T-helper 2 cell treated with Interferon-gamma antibody and Interleukin-4, amounts not matched to agents 100 ng/mL and 5 ng/mL, for 36 hours (primary cell): ENCODE results near the gene NSUN7. TPM values are rescaled to one million over a fixed set of nuclear protein-coding genes. Genes with fewer than 3 reads are reported as not detected.
"Not testable (repeated sequence)": the region's sequence is repeated elsewhere in the genome, so short reads cannot be mapped to it uniquely, and the experiment has no call there.

Source experiments
- intact Hi-C: fragments of 100-400 bp; cut with micrococcal nuclease; formaldehyde crosslinking; loops from one replicate; pipeline ENCODE4 v1.15.1; 2023
- total RNA-seq: library from RNA; stranded (reverse); gene quantifications from 2 replicates; pipeline ENCODE4 v1.2.3, GENCODE V29; 2022

The NSUN7 gene
- total RNA-seq, 1 donor from 2014 or later, result not detected

DNA sequence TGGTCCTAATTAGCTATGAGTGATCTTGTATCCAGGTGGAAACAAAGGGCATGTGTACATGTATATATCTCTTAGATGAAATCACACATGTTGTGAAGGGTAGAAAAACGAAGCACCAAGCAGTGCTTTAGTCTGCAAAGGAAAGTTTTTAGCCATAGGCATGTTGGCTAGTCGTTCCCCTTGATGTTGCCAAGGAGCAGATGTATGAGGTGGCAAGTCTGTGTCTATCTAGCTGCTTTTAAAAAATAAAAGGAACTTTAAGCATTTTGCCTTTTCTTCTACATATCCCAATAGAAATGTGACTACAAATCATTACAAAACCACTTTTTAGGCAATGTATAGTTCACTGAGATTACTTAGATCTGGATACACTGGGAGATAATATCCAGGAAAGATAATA lies 63.1 kb downstream of the NSUN7 start:
- intact Hi-C loops, result no loop called here

GRCh38 chr4:40817157-40817556 lies 67.4 kb downstream of the NSUN7 start:
- intact Hi-C loops, result not testable (repeated sequence)

- intact Hi-C loops, result no loop called here
Observed at GRCh38 chr4:40820101-40820500, 70.3 kb downstream of the NSUN7 start.

GRCh38 chr4:40822420-40823166 lies 72.8 kb downstream of the NSUN7 start:
- intact Hi-C loops, result no loop called here

- intact Hi-C loops, result no loop called here
Observed at GRCh38 chr4:40825014-40825838, 75.5 kb downstream of the NSUN7 start.

DNA sequence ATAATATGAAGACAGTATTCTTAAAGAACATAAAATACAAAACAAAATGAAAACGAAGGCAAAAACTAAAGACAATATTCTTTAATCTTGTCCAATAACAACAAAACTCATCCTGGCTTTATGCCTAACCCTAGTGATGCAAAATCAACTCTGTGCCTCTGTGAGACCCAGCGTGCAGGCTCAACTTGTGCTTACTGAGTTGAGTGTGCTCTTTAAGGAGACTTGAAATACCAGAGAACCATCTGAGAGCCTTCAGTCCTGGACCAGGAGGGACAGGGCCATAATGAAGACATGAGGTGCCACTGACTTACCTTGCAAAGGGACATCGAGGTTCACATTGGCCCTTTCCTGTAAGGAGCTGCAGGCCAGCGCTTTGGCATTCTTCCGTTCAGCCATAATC lies 77.1 kb downstream of the NSUN7 start:
- intact Hi-C loops, result no loop called here

- intact Hi-C loops, result no loop called here
Observed at GRCh38 chr4:40827758-40828157, 78.0 kb downstream of the NSUN7 start.

DNA sequence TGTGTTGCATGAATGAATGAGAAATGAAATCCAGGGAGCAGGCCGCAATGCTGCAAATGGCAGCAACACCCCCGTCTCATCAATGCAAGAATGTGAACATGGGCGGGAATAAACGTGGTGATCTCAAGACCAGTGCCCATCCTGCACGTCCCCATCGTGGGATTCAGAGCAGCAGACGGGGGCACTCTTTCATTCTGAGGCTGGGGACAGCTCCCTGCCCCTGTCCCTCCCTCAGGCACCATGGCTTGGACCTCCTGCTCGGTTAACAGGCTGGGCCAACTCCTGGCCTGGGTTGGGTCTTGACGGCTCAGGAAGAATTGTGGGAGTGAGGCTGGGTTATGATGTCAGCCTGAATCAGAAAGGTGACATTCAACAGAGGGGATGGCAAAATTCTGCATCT lies 78.9 kb downstream of the NSUN7 start:
- intact Hi-C loops, result no loop called here

GRCh38 chr4:40829586-40829985 lies 79.8 kb downstream of the NSUN7 start:
- intact Hi-C loops, result no loop called here

- intact Hi-C loops, result no loop called here
Observed at GRCh38 chr4:40831146-40831907, 81.6 kb downstream of the NSUN7 start.

DNA sequence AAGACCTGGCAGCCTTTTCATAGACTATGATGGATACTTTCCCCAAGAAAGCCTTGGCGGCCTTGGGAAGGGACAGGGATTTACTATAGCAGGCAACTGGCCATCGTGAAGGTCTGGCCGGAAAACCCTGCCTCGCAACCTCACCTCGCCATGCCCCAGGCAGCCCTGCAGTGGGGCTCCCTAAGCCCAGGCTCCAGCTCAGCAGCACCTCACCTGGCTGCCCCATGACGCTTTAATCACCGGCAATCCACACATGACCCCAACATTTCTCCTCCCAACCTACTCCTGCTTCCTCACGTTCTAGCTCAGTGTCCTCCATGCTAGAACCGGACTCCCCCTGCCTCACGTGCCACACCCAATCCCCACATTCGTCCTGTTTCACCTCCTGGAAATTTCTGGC lies 82.4 kb downstream of the NSUN7 start:
- intact Hi-C loops, result no loop called here

- intact Hi-C loops, result no loop called here
Observed at GRCh38 chr4:40833212-40833611, 83.5 kb downstream of the NSUN7 start.

DNA sequence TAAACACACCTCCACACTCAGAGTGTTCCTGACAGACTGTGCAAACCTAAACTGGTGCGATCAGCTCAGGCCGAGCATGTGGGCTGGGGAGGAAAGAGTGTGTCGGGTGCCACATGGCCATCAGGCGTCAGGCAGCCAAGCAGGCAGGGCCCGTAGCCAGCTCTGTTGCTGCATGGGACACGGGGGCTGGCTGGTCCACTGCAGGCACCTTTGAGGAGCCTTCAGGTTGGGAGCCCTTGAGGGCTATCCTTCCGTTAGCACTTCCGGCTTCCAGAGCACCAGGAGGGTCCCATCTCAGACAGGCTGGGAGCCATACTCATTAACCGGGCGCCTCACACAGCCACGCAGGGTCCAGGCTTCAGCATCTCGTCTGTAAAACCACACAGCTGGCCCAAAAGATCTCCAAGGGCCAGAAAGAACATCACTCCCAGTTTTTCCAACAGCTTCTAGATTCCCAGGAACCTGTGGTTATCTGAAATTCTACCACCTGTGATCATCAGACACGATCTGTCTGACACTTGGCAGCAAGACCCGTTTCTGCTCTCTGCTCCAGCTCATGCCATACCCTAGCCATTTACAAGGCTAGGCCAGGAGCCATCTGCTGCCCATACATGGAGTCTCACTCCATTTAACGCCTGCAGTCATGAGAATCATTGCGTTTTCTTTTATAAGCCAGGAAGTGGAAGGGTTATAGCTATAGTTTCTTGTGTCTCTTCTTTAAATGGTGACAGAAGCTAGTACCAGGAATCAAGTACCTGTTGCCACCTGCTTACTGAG lies 87.5 kb downstream of the NSUN7 start:
- intact Hi-C loops, result no loop called here

- intact Hi-C loops, result no loop called here
Observed at GRCh38 chr4:40838742-40839141, 89.0 kb downstream of the NSUN7 start.

- intact Hi-C loops, result no loop called here
Observed at GRCh38 chr4:40840255-40840984, 90.7 kb downstream of the NSUN7 start.

GRCh38 chr4:40840985-40841571 lies 91.3 kb downstream of the NSUN7 start:
- intact Hi-C loops, result no loop called here

DNA sequence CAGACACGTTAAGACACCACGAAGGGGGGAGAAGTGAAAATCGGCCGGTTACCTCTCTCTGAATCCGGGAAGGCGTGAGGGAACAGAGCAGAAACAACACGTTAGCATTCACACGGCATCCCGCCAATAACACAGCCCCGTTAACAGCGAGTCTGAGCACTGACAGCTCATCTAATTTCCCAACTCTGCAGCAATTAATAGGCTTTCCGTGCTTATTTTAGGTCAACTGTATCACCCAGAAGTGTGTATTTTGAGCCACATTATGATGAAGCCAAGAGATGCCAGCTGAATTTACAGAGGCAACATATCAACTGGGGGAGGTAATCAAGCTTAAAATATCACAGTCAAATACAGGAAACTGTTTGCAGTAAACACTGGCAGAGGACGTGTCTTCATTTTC lies 92.6 kb downstream of the NSUN7 start:
- intact Hi-C loops, result no loop called here

GRCh38 chr4:40842725-40843423 lies 93.1 kb downstream of the NSUN7 start:
- intact Hi-C loops, result loop anchor here (1.0 kb wide), 1 partner anchor 106 kb away; no protein-coding TSS in a partner anchor

DNA sequence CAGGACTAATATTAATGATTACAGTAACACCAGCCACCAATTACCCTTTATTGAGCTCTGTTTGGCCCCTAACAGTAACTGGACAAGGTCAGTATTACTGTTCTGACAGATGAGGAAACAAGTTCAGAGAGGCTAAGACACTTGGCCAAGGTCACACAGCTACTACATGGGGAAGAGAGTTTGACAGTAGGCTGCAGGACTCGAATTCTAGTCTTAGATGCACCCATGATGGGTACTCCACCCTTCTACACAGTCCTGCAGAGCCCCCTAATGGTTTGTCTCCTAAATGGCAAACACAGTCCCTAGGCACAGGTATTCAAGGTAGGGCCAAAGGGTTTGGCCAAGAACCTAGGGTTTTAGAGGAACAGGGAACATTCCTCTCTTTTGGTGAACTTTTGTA lies 93.9 kb downstream of the NSUN7 start:
- intact Hi-C loops, result loop anchor here (1.0 kb wide), 1 partner anchor 106 kb away; no protein-coding TSS in a partner anchor
